Thyroid gland (tissue), 4 donors: Measurements from ENCODE around the gene SUPT5H. TPM values are rescaled to one million over a fixed set of nuclear protein-coding genes. Genes with fewer than 3 reads are reported as not detected.

ENCODE experiments used
- DNase-seq, 2 donors: peaks; one replicate each; pipeline ENCODE4 v3.0.0-alpha.2; 2019
- H3K27ac ChIP-seq, 3 donors: fragments of 200-600 bp; sonication (generic); 1 replicate in 2 of 3; 2 replicates in 1 of 3; pipeline ENCODE4 v1.5.1; 2016 to 2019; ENCODE audit warnings: mild to moderate bottlenecking in 1 of 3, moderate library complexity in 1 of 3
- H3K27me3 ChIP-seq: fragments of 200-600 bp; sonication (generic); one replicate; pipeline ENCODE4 v1.5.1; 2019
- H3K36me3 ChIP-seq, 2 donors: fragments of 200-600 bp; sonication (generic); one replicate each; pipeline ENCODE4 v1.5.1; 2016 to 2019
- H3K4me1 ChIP-seq, 2 donors: fragments of 200-600 bp; sonication (generic); one replicate each; pipeline ENCODE4 v1.5.1; 2017 to 2019
- H3K4me3 ChIP-seq, 3 donors: fragments of 200-600 bp; sonication (generic); replicated peaks in 1 of 3; 1 replicate in 2 of 3; 2 replicates in 1 of 3; pipeline ENCODE4 v1.5.1; 2016; ENCODE audit warnings: mild to moderate bottlenecking in 1 of 3
- H3K9me3 ChIP-seq: fragments of 200-600 bp; sonication (generic); one replicate; pipeline ENCODE4 v1.5.1; 2017
- POLR2A ChIP-seq, 2 donors: fragments of 450-650 bp; IDR thresholded peaks; one replicate each; pipeline ENCODE4 v1.6.1; 2017; ENCODE audit warnings: antibody characterized with exemption in 2 of 2, mild to moderate bottlenecking in 2 of 2, moderate library complexity in 1 of 2
- WGBS, 2 donors: methylation state at CpG; one replicate each; pipeline ENCODE4 v1.1.5; 2017; 5-methylcytosine and 5-hydroxymethylcytosine counted together
- intact Hi-C: fragments of 100-400 bp; cut with DNase I; formaldehyde crosslinking; loops from one replicate; pipeline ENCODE4 v1.15.1; 2023
- total RNA-seq, 4 donors: library from RNA; depleted of rRNA; stranded (reverse); fragments of >200 nt; gene quantifications; one replicate each; pipeline ENCODE4 v1.2.3, GENCODE V29; 2016
- TF ChIP-seq, protein P1 (sequence below), 6 experiments: fragments of 200-600 bp in 3 of 6; fragments of 450-650 bp in 3 of 6; sonication (generic) in 3 of 6; IDR thresholded peaks; one replicate each; pipeline ENCODE4 v1.5.1; 2016 to 2019; ENCODE audit warnings: antibody characterized with exemption in 6 of 6, mild to moderate bottlenecking in 2 of 6, inconsistent platforms in 1 of 6, moderate library complexity in 1 of 6

SUPT5H gene
- total RNA-seq, 4 donors from 2014 or later: 93.6 to 203 (median 116) TPM

DNA sequence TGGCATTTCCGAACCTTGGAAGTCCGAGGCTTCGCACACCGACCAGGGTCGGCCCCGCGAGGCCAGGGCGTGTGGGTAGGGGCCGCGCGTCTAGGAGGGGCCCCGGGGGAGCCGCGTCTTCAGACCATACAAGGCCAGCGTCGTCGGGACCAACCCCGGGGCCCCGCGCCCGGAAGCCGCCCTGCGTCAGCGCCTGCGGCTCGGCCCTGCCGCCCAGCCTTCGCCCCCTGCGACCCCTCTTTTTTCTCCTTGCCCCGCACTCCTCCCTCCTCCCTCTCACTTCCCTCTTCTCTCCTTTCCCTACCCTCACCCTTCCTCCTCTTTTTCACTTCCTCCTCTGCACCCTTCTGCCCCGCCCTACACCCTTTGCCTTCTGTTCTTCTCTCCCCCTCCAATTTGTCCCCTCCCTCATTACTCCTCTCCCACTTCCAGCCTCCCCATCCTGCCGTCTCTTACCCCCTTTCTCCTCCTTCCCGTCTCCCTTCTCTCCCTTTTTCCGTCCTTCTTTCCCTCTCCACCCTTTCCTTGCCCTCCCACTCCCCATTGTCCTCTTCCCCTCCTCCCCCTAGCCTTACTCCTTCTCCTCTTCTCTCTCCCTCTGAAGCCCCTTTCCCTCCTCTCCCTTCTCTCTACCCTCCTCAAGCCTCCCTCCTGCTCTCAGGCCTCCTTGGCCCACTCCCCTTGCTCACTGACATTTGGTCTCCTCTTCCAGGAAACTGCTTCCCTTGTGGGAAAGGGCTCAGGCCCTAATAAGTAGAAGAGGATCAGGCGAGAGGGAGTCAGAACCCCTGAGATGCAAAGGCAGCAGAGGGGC is 35.2 kb upstream of the SUPT5H start:
- peaks cover 40 to 44% of the 10 kb centered on the region in 2 donors for H3K4me1 ChIP-seq
- peak overlapping the region in 2 of 3 donors; percentile 92 to 99 for H3K4me3 ChIP-seq
- intact Hi-C loops: no loop called here

DNA sequence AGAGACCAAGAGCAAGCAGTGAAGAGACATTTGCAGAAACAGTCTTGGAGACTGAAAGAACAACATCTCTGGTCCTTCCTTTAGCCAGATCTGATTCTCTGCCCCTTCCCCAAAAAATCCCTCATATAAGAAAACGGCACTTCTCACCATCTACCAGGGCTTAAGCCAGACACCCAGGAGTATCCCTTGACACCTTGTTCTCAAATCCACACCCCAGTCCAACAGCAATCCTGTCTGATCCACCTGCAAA is 34.6 kb upstream of the SUPT5H start:
- intact Hi-C loops: no loop called here
- TF ChIP-seq, protein P1, sequence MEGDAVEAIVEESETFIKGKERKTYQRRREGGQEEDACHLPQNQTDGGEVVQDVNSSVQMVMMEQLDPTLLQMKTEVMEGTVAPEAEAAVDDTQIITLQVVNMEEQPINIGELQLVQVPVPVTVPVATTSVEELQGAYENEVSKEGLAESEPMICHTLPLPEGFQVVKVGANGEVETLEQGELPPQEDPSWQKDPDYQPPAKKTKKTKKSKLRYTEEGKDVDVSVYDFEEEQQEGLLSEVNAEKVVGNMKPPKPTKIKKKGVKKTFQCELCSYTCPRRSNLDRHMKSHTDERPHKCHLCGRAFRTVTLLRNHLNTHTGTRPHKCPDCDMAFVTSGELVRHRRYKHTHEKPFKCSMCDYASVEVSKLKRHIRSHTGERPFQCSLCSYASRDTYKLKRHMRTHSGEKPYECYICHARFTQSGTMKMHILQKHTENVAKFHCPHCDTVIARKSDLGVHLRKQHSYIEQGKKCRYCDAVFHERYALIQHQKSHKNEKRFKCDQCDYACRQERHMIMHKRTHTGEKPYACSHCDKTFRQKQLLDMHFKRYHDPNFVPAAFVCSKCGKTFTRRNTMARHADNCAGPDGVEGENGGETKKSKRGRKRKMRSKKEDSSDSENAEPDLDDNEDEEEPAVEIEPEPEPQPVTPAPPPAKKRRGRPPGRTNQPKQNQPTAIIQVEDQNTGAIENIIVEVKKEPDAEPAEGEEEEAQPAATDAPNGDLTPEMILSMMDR (IDR thresholded peaks at IDR 0.05): no peak
- no peak for TF ChIP-seq POLR2A (IDR thresholded peaks at IDR 0.05)
- Histone ChIP-seq H3K9me3 (no peaks in the 10 kb centered on the region), H3K4me1 (peaks cover 40 to 44% of the 10 kb centered on the region in 2 donors), H3K27me3 (no peaks in the 10 kb centered on the region), H3K4me3 (peak overlapping the region in 1 of 3 donors; percentile 92), H3K36me3 (peaks cover 14 to 20% of the 10 kb centered on the region in 2 donors), H3K27ac (peak overlapping the region; percentile 95 to 100 (median 99))
- 53 to 64% methylated on average over 1 of the region's 1 CpG for WGBS, 2 donors
- no peak for DNase-seq

More for the DNA sequence above, 35.2 kb upstream of the SUPT5H start:
- peak; percentile 61 to 67 for DNase-seq
- no peaks in the 10 kb centered on the region for H3K27me3 ChIP-seq
- H3K27ac ChIP-seq: peak overlapping the region; percentile 95 to 100 (median 99)
- peaks cover 14 to 20% of the 10 kb centered on the region in 2 donors for H3K36me3 ChIP-seq
- H3K9me3 ChIP-seq: no peaks in the 10 kb centered on the region
- 5% methylated on average over 31 to 33 of the region's 35 CpGs for WGBS, 2 donors
- peak in 1 of 2 donors; percentile 22 for TF ChIP-seq POLR2A (IDR thresholded peaks at IDR 0.05)
- TF ChIP-seq, protein P1 (IDR thresholded peaks at IDR 0.05): no peak

GRCh38 chr19:39411081-39411831 is 34.1 kb upstream of the SUPT5H start:
- peak; percentile 37 to 60 for DNase-seq
- Histone ChIP-seq H3K9me3 (no peaks in the 10 kb centered on the region), H3K27ac (peak overlapping the region; percentile 95 to 100 (median 99)), H3K4me3 (peak overlapping the region in 1 of 3 donors; percentile 92), H3K36me3 (peaks cover 14 to 20% of the 10 kb centered on the region in 2 donors), H3K27me3 (no peaks in the 10 kb centered on the region), H3K4me1 (peaks cover 41 to 44% of the 10 kb centered on the region in 2 donors)
- intact Hi-C loops: no loop called here
- TF ChIP-seq POLR2A (IDR thresholded peaks at IDR 0.05): no peak
- TF ChIP-seq, protein P1 (IDR thresholded peaks at IDR 0.05): no peak
- 32 to 33% methylated on average over 9 of the region's 9 CpGs for WGBS, 2 donors

DNA sequence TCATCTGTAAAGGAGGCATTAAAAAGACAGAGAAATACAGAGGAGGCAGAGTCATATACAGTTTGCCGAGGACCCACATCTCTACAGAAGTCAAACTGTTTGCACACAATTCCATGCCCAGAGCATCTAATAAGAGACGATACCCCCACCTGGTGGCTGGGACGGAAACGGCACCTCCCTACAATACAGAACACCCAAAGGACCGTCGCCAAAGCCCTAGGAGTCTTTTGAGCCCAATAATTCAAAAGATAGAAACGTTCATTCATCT is 33.6 kb upstream of the SUPT5H start:
- H3K4me1 ChIP-seq: peaks cover 43 to 44% of the 10 kb centered on the region in 2 donors
- 0% methylated on average over 7 of the region's 7 CpGs for WGBS, 2 donors
- H3K27me3 ChIP-seq: no peaks in the 10 kb centered on the region
- H3K4me3 ChIP-seq: no peak overlapping the region
- peak overlapping the region; percentile 95 to 100 (median 99) for H3K27ac ChIP-seq
- H3K36me3 ChIP-seq: peaks cover 14 to 20% of the 10 kb centered on the region in 2 donors
- intact Hi-C loops: no loop called here
- H3K9me3 ChIP-seq: no peaks in the 10 kb centered on the region
- TF ChIP-seq, protein P1 (IDR thresholded peaks at IDR 0.05): peak; percentile 89 to 99 (median 95)
- no peak for TF ChIP-seq POLR2A (IDR thresholded peaks at IDR 0.05)
- DNase-seq: peak; percentile 94 to 95
